ENCODE results near the gene MYL3.
"Not testable (repeated sequence)": the region's sequence is repeated elsewhere in the genome, so short reads cannot be mapped to it uniquely, and the experiment has no call there.

Gene MYL3

DNA sequence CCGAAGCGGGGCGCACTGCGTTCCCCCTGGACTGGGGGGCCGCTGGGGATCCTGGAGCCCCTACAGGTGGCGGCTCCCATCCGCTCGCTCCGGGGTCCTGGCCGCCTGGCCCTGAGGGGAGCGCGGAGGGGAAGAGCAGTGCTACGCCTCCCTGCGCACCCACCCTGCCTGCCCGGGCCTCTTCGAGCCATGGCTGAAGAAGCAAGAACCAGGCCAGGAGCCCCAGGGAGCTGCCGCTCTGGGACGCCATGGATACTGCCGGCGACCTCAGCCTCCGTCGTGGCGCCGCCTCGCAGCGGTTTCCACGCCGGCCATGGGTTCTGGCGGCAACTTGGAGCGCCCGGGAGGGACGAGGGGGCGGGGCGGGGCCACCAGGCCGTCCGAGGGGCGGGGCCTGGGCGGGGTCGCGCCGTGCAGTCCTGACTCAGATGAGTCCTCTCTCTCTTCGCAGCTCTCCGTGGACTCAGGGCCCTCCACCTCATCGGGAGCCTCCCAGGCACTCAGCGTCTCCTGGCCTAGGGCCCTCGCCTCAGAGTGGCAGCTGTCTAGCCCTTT, 50.9 kb downstream of the MYL3 start:
- TF ChIP-seq, protein P1, sequence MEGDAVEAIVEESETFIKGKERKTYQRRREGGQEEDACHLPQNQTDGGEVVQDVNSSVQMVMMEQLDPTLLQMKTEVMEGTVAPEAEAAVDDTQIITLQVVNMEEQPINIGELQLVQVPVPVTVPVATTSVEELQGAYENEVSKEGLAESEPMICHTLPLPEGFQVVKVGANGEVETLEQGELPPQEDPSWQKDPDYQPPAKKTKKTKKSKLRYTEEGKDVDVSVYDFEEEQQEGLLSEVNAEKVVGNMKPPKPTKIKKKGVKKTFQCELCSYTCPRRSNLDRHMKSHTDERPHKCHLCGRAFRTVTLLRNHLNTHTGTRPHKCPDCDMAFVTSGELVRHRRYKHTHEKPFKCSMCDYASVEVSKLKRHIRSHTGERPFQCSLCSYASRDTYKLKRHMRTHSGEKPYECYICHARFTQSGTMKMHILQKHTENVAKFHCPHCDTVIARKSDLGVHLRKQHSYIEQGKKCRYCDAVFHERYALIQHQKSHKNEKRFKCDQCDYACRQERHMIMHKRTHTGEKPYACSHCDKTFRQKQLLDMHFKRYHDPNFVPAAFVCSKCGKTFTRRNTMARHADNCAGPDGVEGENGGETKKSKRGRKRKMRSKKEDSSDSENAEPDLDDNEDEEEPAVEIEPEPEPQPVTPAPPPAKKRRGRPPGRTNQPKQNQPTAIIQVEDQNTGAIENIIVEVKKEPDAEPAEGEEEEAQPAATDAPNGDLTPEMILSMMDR (IDR thresholded peaks at IDR 0.05; ENCODE audit: low read depth, low read length), result no peak
- H3K4me3 ChIP-seq (ENCODE audit: low read depth, low read length), result no peak overlapping the region

DNA sequence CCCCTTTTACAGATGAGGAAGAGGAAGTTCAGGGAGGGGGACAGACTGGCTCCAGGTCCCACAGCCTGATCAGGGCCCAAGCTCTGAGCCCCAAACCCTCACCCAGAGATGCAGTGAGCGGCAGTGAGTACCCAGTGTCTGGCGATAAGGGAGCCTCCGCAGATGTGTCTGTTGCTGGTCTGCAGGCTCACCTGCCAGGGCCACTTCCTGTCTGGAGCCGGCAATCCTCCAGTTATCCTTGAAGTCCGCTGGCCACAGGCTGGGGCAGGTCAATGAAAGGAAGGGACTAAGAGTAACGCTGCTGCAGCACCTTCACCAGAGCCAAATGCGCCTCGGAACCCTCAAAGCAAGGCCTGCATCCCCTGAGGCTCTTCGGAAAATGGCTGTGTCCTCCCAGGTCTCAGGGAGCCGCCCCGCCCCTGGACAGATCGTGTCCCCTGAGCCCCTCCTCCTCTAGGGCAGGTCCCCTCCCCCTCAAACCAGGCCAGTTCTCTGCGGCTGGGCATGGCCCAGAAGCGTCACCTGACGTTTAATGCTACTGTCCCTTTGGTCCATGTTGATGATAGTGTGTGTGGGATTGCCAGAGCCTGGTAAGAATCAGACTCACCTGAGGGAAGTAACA, 51.5 kb downstream of the MYL3 start:
- TF ChIP-seq, protein P1 (IDR thresholded peaks at IDR 0.05; ENCODE audit: low read depth, low read length), result no peak
- H3K4me3 ChIP-seq (ENCODE audit: low read depth, low read length), result no peak overlapping the region

- not testable (repeated sequence) for H3K4me3 ChIP-seq (ENCODE audit: low read depth, low read length)
These were observed 54.5 kb downstream of the MYL3 start for GRCh38 chr3:46808766-46809165.
